HG02610 (cell line): ENCODE data around the gene NDC80.

Experiments
- ATAC-seq: cut with Tn5 transposase; IDR thresholded peaks from one replicate; pipeline ENCODE4 v1.9.1; 2021; ENCODE audit warnings: mild to moderate bottlenecking, moderate library complexity; ENCODE audit not compliant: unreplicated experiment

Gene NDC80

GRCh38 chr18:2555895-2556294 lies 15.5 kb upstream of the NDC80 start:
- ATAC-seq = no peak

- ATAC-seq = no peak
Observed at GRCh38 chr18:2557536-2557935, 13.8 kb upstream of the NDC80 start.

GRCh38 chr18:2559249-2559648 lies 12.1 kb upstream of the NDC80 start:
- no peak for ATAC-seq

- ATAC-seq = no peak
Observed at GRCh38 chr18:2564373-2564772, 7.0 kb upstream of the NDC80 start.

GRCh38 chr18:2568129-2568528 lies 3.2 kb upstream of the NDC80 start:
- ATAC-seq = no peak

- ATAC-seq = no peak
Observed at GRCh38 chr18:2568605-2569004, 2.8 kb upstream of the NDC80 start.

GRCh38 chr18:2569338-2570207 lies 1.8 kb upstream of the NDC80 start:
- no peak for ATAC-seq

- peak; percentile 45 for ATAC-seq
Observed at GRCh38 chr18:2570772-2571199, 571 bp upstream of the NDC80 start.

GRCh38 chr18:2572171-2572569 lies 813 bp downstream of the NDC80 start:
- peak; percentile 19 for ATAC-seq

GRCh38 chr18:2572892-2573291 lies 1.5 kb downstream of the NDC80 start:
- no peak for ATAC-seq

- no peak for ATAC-seq
Observed at GRCh38 chr18:2573408-2573807, 2.1 kb downstream of the NDC80 start.

GRCh38 chr18:2587788-2588187 lies 16.4 kb downstream of the NDC80 start:
- no peak for ATAC-seq

- no peak for ATAC-seq
Observed at GRCh38 chr18:2588666-2589344, 17.4 kb downstream of the NDC80 start.

- no peak for ATAC-seq
Observed at GRCh38 chr18:2589345-2590068, 18.1 kb downstream of the NDC80 start.

- no peak for ATAC-seq
Observed at GRCh38 chr18:2590303-2590702, 18.9 kb downstream of the NDC80 start.

GRCh38 chr18:2597639-2598038 lies 26.3 kb downstream of the NDC80 start:
- no peak for ATAC-seq

- no peak for ATAC-seq
Observed at GRCh38 chr18:2602844-2603243, 31.5 kb downstream of the NDC80 start.

- no peak for ATAC-seq
Observed at GRCh38 chr18:2606335-2606734, 35.0 kb downstream of the NDC80 start.

- no peak for ATAC-seq
Observed at GRCh38 chr18:2609604-2610003, 38.2 kb downstream of the NDC80 start.

- ATAC-seq = no peak
Observed at GRCh38 chr18:2610549-2610948, 39.2 kb downstream of the NDC80 start.

GRCh38 chr18:2612996-2613395 lies 41.6 kb downstream of the NDC80 start:
- ATAC-seq = no peak
